Hypothalamus (tissue), 51 donors: Measurements from ENCODE around the gene DNASE1.

Experiments
- DNase-seq, 51 donors: peaks; one replicate each; lab custom pipeline; 2025; lab: John Stamatoyannopoulos, UW

DNASE1 gene

GRCh38 chr16:3661922-3662321 lies 7.4 kb downstream of the DNASE1 start:
- DNase-seq = no peak

- no peak for DNase-seq
These were observed 8.1 kb downstream of the DNASE1 start for GRCh38 chr16:3662601-3663000.

DNA sequence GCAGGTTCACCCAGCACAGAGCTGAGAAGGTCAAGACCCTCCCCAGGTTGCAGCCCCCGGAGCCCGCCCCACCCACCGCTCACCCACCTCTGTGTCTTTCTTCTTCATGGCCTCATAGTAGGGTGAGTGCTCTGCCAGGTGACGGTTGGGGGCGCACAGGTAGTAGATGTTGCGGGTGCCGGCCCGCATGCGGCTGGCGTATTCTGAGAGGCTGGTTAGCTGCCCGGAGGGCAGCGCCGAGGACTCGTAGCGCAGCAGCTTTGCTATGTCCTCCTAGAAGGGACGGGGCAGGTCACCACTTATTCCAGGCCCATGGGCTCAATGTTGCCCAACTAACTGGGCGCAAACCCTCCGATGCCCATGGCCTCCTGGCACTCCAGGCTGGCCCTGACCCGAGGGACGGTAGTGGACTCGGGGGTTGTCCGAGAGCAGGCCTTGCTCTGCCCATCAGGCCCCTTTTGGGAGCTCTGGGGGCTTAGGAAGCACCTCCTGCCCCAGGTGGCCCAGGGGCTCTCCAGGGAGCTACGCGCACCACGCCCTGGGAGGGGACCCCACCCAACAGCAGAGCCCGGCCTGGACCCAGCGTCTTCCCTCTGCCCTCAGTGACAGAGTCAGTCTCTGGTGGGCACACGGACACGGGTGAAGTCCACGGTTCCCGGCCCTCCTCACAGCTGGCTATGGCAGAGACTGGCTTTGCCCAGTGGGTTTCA lies 9.9 kb downstream of the DNASE1 start:
- DNase-seq = no peak

DNA sequence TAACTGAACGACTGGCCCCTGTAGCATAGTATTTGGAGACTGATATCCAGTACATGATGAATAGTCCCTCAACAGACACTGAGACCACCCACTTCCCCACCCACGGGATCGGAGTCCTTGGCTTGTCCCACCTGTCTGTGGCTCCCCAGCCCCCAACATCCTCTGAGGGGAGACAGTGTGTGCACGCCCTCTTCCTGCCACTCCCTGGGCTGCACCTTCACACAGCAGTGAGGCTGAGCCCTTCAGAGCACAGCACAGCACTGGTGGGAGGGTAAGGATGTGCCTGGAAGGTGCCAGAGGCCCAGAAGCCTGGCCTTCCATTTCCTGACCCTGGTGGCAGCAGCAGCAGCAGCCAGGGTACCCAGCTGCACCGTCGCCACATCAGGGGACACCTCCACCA lies 11.0 kb downstream of the DNASE1 start:
- DNase-seq = peak in 2 of 51 donors; percentile 5 to 10

- DNase-seq = no peak
These were observed 14.1 kb downstream of the DNASE1 start for GRCh38 chr16:3668626-3669025.

GRCh38 chr16:3669082-3669481 lies 14.6 kb downstream of the DNASE1 start:
- no peak for DNase-seq

DNA sequence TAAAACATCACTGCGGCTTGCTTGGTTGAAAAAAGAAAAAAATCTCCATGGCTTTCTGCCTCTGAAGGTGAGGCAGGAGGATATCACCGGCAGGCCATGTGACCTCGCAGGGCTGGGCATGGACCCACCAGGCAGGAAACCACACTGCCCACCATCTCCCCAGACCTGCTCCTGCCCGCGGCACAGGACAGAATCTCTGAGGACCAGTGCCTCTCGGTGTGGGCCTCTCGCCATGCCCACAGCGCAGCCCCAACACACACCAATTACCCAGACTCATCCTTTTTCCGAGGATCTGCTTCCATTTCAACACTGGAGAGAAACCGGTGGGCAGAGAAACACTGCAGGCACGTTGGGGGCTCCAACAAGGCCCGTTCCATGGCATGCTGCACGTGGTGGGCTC lies 16.2 kb downstream of the DNASE1 start:
- DNase-seq = no peak

- DNase-seq = no peak
These were observed 16.9 kb downstream of the DNASE1 start for GRCh38 chr16:3671424-3671823.

DNA sequence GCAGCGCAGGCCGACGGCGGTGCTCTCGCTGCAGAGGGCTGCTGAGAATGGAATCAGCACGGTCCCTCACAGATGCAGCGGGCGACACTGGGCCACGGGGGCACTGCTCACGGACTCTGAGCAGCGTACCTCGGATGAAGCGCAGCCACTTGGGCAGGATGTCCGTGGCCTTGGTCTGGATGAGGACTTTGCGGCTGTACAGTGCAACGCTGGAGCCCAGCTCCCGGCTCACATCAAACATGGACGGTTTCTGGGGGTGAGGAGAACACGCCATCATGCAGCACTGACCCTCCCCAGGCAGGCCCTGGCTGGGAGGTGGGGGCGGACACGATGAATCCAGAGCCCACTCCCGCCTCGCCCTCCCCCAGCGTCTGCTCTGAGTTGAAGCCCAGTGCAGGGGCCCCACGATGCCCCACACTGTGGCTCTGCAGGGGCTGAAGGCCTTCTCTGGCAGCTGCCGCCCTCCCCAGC lies 18.1 kb downstream of the DNASE1 start:
- no peak for DNase-seq

GRCh38 chr16:3673201-3673600 lies 18.7 kb downstream of the DNASE1 start:
- DNase-seq = no peak

GRCh38 chr16:3673676-3674377 lies 19.3 kb downstream of the DNASE1 start:
- no peak for DNase-seq

DNA sequence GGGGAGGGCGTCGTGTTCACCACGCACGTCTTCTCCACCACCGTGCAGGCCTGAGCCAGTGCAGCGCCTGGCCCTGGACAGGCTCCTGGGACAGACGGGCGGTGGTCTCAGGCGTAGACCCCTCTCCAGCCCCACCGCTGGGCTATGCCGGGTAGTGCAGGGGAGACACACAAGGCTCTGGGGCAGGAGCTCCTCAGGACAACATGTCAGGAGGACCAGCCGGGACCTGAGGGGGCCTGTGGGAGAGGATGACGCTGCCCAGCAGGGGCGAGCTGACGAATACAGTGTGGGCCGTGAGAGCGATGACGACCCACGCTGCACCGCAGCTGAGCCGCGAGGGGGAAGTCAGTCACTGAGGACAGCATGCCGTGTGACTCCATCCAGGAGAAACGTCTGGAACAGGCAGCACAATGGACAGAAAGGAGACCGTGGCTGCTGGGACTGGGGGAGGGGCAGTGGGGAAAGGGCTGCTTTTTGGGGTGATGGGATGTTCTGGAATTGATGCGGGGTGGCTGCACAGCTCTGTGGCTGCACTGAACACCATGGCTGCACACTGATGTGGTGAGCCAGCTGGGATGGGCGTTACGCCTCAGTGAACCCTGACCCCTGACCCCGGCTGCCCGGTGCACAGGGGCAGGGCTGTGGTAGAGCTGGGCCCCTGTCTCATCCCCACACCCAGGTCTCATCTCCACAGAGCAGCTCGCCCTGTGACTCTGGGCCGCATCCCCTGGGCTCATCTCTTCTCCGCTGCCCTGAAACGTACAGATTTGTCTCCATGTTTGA lies 20.2 kb downstream of the DNASE1 start:
- DNase-seq = no peak

DNA sequence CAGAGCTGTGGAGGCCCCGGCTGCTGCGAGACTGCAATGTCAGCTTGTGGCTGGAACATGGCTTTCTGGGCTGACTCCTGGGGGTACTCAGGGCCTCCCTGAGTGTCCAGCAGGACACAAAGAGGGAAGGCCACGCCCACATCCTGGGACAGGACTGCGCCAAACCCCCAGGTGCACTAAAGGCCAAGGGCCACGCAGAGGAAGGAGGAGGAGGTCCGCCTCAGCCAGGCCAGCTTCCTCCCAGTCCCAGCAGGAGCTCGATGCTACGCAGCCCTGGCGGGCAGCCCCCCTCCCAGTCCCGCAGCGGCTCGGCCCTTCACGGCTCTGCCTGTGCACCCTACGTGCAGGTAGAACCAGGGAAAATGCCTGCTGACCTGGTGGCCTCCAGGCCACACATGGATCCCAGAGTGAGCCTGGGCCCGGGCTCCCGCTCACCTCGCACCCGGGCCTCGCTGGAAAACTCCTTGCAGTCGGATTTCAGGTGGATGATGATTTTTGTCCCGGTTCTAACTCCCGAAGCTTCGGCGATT lies 21.2 kb downstream of the DNASE1 start:
- no peak for DNase-seq

GRCh38 chr16:3677994-3678393 lies 23.5 kb downstream of the DNASE1 start:
- no peak for DNase-seq

- DNase-seq = peak in 14 of 51 donors; percentile 7 to 41 (median 20)
These were observed 26.7 kb downstream of the DNASE1 start for GRCh38 chr16:3681206-3681605.

- no peak for DNase-seq
These were observed 32.5 kb downstream of the DNASE1 start for GRCh38 chr16:3687021-3687420.

DNA sequence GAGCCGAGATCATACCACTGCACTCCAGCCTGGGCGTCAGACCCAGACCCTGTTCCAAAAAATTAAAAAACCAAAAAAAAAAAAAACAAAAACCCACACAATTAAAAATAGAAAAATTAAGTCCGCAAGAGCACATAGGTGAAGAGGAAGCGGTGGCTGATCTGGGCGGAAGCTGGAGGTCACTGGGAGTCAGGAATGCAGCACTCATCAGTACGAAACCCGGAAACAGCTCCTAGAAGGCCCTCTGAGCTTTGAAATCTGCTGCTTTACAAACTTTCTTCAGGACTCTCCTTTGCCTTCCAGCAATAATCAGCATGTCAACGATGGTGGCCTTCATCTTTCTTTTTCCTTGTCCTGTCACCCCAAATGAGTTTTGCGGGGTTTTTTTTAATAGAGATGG lies 33.3 kb downstream of the DNASE1 start:
- DNase-seq = no peak

DNA sequence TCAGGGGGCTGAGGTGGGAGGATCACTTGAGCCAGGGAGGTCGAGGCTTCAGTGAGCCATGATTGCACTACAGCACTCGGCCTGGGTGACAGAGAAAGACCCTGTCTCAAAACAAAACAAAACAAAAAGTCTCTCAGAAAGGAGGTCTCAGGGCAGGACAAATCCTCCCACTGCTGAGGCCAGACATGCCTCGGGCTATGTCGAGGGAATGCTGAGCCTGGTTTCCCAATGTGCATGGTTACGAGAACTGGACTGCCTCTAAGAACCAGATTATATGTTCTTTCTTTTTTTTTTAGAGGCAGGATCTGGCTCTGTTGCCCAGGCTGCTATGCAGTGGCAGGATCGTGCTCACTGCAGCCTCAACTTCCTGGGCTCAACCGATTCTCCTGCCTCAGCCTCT lies 35.2 kb downstream of the DNASE1 start:
- no peak for DNase-seq

DNA sequence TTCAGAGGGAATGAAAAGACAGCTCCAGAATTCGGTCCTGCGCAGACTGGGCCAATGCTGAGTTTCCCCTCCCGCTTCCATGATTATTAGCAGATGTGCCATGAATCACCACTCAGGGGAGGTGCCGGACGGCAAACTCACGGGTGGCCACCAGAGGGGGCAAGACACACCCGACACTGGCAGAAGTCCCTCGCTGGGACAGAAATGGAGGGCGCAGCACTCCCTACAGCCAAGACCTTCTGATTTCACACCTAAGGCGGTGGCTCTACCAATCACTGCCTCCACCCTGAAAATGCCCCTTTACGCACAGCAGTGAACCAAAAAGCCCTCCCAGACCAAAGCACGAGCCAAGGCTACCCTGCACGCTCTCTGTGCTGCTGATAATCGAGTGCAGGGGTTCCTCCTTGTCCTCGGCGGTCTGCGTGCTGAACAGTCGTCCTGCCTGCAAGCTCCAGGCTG lies 36.0 kb downstream of the DNASE1 start:
- DNase-seq = peak; percentile 32 to 94 (median 81)

DNA sequence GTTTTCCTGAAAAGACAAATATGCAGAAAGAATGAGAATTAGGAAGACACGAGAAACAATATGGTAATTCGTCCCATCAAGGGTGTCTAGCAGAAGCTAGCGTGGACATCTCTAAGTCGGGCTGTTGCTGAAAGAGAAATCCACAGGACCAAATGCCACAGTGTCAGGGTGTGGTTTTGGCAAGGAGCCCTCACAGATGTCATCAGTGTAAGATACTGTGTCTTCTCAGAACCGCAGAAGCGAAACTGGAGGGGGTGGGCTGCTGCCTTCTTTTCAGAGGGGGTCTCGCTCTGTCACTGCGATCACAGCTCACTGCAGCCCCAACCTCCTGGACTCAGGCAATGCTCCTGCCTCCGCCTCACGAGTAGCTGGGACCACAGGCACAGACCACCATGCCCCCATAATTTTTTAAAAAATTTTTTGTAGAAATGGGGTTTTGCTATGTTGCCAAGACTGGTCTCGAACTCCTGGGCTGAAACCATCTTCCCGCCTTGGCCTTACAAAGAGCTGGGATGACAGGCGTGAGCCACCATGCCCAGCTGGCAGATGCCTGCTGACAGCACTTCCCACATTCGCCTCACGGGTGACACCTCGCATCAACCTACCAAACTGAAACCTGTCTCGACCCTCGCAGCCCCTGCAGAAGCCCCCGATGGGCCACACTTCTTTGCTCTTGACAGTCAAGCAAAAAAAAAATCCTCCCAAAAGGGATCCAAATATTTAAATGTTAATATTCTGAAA lies 36.7 kb downstream of the DNASE1 start:
- DNase-seq = no peak
